ENCODE data around the gene TUBB8.

DNA sequence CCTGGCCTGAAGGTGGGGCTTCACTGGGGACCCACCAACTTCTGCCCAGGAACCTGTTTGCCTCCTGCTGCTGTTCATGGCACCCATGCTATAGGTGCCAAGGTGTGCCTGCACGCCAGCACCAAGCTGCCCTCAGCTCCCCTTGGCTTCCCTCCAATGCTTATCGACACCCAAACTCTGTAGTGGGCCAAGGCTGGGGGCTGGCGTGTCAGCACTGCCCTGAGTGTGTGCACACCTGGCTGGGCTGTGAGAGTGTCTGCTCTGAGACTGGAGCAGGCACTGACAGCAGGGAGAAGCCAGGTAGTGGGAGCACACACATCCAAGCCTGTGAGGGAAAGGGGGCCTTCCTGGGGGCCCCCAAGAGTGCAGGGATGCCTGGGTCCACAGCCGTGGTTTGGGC lies 43.1 kb upstream of the TUBB8 start:
- TF ChIP-seq CTCF (IDR thresholded peaks at IDR 0.05) (no peak), POLR2A (IDR thresholded peaks at IDR 0.05) (no peak), POLR2AphosphoS5 (IDR thresholded peaks at IDR 0.05) (no peak), EP300 (IDR thresholded peaks at IDR 0.05) (no peak)

Measured in stomach (tissue), 4 donors.